GM19397 (cell line): ENCODE results near the gene RCAN1.
"Not testable (repeated sequence)": the region's sequence is repeated elsewhere in the genome, so short reads cannot be mapped to it uniquely, and the experiment has no call there.

Source experiments
- ATAC-seq: cut with Tn5 transposase; IDR thresholded peaks from one replicate; pipeline ENCODE4 v1.9.1; 2021; ENCODE audit warnings: mild to moderate bottlenecking, moderate library complexity; ENCODE audit not compliant: unreplicated experiment

Gene RCAN1

DNA sequence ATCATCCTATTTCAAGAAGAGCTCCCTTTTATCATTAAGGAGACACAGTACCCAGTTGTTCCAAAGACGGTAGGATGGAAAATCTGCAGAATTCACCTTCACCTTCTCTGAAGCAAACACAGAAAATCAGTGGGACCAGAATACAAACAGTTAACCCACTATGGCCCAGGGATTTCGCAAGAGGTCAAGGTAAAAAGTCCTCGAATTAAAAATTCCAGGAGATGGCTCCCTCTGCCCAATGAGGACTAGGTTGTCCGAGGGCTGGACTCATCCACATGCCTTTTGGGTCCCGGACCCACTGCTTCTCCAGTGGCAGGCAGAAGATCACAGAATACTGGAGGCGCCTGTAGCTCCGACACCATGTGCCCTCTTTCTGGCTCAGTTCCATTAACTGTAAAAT is 42.9 kb downstream of the RCAN1 start:
- ATAC-seq = no peak

DNA sequence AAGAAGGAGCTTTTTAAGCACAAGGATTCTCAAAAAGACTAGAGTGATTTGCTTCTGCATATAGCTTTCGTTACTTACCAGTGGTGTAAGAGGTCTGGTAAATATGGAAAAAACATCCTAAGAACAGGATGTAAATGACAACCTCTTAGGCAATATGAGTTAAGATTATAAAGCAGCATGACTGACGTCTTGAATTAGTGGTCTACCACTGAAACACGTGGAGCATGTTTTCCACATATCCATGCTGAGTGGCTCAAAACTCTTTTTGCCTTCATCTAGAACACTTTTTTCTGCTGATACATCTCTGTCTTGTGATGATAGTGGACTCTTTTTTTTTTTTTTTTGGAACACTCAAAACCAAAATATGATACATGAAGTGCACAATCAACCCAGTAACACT is 44.6 kb downstream of the RCAN1 start:
- no peak for ATAC-seq

DNA sequence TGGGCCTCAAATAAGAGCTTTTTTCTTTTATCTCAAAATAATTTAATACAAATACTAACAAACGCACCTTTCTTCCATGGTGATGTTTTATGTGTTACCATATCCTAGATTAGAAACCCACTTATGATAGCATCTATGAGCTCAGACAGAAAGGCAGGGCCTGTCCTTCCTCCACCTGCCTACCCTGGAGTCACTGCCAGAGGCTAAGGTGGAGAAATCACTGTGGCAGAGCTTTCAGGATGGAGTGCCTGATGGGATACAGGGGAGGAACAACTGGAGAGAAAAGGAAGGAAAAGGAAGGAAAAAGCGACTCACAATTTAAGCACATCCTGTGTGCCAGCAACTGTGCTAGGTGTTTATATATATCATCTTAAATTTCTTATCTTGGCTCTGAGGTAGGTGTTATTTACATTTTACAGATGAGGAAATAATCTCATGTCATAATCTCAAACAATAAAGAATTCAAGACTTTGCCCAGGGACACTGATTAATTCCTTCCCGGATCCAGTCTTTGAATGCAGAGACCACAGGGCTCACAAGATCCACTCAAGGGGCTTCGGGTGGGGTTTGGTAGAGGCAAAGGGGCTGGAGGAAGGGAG is 45.4 kb downstream of the RCAN1 start:
- ATAC-seq = no peak

DNA sequence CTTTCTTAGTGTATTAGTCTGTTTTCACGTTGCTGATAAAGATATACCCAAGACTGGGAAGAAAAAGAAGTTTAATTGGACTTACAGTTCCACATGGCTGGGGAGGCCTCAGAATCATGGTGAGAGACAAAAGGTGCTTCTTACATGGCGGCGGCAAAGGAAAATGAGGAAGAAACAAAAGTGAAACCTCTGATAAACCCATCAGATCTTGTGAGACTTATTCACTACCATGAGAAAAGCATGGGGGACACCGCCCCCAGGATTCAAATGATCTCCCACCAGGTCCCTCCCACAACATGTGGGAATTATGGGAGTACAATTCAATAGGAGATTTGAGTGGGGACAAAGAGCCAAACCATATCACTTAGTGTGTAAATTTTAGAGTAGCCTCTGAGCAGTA is 46.1 kb downstream of the RCAN1 start:
- ATAC-seq = not testable (repeated sequence)

DNA sequence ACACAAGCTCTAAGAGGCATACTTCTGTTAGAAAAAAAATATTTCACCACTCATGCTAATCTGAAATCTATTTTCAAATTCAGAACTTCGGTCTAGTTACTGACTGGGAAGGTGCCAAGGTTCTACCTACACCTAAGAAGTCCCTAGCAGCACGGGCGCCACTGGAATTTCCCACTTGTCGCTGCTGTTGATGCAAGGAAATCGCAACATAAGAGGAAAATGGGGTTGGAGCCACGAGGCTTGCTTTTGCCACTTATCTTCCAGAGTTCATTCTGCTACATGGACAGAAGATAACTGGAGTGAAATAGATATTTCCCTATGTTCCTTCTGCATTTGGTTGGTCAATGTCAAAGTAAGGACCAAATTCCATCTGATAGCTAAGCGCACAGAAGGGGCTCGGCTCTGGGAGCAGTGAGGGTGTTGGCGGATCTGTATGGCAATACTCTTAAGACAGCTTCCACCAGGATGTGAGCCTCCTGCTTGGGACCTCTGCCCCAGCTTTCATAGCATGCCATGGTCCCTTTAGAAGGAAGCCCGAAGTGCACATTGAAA is 47.2 kb downstream of the RCAN1 start:
- ATAC-seq = no peak

DNA sequence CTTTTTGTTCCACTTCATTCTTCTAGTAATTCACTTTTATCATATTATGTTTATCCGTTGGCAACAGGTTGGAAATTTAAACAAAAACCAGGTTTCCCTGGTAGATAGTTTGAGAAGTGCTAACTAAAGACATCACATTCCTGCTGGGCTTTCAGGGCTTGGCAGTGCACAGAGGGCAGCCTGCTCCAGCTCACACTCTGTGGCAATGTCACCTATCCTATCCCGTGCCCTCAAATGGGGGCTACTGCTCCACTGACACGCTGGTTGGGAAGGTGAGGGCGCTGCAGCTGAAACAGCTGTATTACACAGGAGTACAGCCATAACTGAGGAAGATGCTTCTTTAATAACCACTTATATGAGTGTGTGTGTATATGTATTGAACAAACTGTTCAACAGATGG is 49.7 kb downstream of the RCAN1 start:
- no peak for ATAC-seq

DNA sequence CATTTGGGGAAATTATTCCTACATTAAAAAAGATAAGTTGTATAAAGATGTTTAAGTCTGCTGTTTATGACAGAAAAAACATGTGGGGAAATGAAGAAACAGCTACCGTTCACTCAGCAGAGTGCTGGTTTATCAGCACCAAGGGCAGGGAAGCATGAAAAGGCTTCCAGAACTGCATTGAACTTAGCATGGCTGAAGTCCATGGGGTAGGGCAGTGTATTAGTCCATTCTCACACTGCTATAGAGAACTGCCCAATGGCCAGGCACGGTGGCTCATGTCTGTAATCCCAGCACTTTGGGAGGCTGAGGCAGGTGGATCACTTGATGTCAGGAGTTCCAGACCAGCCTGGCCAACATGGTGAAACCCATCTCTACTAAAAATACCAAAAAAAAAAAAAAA is 51.5 kb downstream of the RCAN1 start:
- ATAC-seq = not testable (repeated sequence)

DNA sequence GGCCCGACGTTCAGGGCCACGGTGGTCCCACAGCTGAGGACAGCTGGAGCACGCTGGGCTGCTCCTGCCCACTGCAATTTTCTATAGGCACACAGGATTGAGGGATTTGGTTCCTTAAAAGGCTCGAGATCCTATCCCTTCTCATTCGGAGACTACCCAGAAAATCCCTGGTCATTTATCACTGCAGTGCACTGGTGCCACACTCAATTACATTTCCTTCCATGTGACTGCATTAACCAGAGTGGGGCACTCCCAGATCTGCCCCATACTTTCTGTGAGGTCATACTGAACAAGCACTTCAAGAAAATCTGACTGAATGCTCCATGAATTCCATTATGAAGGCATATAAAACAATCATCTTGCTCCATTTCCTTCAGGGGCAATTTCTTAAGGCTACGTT is 53.1 kb downstream of the RCAN1 start:
- ATAC-seq = no peak

DNA sequence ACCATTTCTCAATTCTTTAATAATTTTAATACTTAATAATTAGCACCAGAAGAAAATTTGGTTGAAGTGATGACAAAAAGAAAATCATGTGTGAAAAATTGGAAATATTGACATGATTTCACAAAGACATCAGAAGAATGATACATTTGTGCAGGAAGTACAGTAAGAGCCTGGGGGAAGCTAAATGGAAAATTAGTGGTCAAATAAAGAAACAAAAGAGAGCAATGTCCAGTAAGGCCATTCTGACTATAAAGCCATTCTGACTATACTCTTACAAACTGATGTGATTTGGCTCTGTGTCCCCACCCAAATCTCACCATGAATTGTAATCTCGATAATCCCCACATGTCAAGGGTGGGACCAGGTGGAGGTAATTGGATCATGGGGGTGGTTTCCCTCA is 54.3 kb downstream of the RCAN1 start:
- ATAC-seq = no peak

DNA sequence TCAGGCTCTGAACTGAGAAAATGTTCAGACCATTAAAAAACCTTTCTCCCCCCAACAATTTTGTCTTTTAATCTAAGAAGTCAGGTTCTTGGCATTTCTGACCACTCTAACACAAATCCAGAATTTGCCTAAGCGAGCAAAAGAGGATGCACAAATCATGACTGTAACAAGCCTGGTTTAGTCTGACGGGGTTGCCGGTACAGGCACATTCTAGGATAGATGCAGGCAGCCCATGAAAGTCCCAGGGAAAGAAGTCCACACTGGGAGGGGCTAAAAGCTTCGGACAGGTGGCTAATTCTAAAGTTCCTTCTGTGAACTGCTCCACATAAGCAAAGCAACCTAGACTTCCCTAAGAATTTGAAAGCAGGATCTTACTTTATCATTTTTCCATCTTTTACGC is 54.9 kb downstream of the RCAN1 start:
- no peak for ATAC-seq

DNA sequence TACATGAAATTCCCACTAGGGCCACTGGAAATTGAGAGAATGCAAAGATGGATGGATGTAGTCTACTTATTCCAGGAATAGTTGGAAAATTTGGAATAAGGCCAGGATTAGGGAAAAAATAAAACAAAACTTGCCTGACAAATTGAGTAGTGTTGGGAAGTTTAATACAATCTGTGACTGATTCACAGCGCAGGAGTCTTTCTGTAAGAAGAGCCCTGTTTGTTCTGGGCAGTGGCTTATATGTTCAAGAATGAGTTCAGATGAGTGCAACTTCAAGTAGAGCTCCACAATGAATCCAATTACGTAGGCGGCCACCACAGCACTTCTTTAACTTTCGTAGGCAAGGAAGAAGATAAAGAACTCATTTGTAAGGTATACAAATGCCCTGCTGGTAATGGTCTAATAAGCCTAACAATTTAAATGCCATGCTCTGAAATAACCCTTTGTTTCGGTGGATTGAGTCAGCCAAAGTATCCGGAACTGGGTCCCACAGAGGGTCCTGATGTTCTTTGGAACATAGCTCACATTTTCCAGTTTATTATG is 55.8 kb downstream of the RCAN1 start:
- ATAC-seq = no peak

DNA sequence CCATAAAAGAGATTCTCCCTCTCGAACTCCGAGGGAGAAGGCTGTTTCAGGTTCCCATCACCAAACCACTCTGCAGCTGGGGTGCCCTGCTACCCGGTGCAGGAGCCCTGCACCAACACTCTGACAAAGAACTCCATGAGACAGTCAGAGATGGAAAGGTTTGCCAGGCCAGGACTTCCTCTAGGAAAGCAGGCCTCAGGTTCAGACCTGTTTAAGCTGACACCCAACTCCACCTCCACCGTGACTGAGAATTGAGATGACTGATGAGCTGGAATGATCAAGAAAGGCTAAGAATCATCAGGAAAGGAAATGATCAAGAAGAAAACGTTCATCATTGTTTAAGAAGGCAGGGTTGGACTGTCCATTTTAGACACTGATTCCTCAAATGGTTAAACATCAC is 56.7 kb downstream of the RCAN1 start:
- no peak for ATAC-seq

DNA sequence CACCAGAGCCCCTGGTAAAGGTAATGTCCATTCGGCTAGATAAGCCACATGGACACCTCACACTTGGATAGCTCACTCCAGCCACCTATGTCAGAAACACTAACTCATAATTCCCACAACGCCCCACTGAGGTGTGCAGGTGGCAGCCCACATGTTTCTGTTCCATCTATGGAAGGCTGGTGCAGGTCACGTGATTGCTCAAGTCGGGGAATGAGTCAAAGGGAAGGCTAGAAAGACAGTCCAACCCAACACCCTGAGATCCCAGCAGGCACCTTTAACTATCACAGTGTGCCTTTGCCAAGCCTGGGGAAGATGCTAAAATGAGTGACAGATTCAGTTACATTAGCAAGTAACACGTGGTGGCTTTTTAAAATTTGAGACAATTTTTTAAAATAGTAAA is 57.7 kb downstream of the RCAN1 start:
- no peak for ATAC-seq

DNA sequence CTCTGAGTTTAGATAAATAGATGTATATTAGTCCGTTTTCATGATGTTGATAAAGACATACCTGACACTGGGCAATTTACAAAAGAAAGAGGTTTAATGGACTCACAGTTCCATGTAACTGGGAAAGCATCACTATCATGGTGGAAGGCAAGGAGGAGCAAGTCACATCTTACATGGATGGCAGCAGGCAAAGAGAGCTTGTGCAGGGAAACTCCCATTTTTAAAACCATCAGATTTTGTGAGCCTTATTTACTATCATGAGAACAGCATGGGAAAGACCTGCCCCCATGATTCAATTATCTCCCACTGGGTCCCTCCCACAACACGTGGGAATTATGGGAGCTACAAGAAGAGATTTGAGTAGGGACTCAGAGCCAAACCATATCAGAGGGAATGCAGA is 60.2 kb downstream of the RCAN1 start:
- not testable (repeated sequence) for ATAC-seq

DNA sequence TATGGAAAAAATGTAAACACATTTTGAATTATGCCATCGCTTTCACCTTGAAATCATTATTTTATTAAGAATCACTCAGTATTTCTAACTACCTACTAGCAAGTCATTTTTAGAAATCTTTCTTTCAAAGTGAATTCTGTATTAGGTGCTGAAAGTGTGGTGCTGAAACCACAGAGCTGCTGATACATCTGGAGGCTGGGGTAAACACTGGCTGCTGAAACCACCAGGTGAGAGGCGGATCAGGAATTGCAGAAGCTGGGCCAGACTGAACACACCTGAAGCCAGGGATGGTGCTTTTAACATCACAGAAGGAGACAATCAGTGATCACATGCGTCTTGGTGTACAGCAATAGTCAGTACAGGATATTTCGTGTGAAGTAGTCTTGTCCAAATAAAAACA is 60.7 kb downstream of the RCAN1 start:
- no peak for ATAC-seq

DNA sequence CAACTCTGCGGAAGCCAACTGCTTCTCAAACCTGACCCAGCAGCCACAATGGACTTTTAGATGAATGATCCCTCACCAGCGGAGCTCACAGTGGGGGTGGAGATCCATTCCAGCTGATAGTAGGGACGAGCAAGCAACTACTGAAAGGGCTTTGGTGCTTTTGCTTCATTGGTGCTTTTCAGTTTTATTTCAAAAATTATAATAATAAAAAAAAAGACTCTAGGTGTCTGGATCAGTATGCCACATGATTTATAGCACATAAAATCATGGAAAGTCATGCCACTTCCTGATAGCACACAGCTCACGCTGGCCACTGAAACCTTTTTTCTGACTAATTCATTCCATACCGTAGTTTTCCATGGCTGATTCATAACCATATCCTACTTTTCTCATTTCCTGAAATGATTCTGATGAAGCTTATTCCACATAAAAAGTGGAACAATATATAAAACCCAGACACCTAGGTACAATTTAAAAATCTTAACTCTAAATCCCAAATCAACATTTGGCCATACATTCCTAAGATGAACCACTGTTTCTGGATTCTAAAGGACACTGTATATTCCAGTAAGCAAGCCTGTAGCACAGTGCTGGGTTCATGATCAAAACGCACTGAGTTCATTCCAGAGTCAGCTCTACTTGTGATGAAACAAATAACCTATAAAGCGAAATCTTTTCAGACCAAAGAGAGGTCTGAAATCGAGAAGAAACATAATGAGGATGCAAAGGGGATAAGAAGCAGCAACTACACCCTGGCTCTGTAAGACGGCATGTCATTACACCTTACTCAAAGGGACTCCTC is 61.6 kb downstream of the RCAN1 start:
- ATAC-seq = no peak

DNA sequence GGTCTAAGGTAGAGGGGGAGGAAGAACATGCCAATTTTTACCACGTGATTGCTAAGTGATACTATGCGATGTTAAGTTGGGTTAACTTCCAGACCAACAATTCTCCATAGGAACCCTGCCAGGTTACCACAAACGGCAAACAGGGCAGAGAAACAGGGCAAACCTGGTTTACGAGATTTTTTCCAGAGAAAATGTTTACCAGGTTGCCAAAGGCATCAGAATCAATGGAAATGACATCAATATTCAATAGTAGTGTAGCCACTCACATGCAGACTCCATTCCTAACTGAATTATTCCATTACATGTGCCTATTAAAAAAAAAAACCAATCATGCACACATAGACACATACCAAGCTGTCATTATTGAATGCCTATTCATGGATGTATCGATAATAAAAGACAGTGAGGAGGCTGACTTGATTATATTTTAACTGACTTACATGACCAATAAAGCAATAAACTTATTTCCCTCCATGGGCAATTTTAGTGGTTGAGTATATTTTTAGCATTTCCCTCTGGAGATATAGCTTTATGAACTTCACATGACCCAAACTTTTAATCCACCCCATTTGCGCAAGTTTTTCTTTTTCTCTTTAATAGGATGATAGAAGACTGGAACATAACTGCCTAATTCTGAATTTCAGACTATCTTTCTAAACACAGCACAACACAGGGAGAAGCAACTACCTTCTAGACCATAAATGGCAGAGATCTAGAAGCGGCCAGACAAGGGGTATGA is 62.4 kb downstream of the RCAN1 start:
- no peak for ATAC-seq

DNA sequence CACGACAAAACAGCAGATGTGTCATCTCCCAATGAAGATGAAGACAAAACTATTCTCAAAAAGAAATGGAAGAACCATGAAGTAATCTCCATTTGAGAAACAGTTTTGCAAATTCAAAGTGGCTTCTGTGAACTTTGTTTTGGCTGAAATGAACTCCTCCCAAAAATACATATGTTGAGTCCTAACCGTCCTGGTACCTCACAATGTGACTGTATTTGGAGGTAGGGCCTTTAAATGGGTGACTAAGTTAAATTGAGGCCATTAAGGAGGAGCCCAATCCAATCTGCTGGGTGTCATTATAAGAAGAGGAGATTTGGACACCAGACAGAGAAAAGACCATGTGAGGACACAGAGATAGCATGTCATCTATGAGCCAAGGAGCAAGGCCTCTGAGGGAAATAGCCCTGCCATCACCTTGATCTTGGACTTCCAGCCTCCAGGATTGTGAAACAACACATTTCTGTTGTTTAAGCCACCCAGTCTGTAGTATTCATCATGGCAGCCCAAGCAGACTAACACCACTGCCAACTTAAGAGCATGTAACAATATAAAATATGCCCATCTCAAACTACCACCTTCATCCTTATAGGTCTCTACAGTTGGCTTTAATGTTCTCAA is 64.6 kb downstream of the RCAN1 start:
- ATAC-seq = no peak

DNA sequence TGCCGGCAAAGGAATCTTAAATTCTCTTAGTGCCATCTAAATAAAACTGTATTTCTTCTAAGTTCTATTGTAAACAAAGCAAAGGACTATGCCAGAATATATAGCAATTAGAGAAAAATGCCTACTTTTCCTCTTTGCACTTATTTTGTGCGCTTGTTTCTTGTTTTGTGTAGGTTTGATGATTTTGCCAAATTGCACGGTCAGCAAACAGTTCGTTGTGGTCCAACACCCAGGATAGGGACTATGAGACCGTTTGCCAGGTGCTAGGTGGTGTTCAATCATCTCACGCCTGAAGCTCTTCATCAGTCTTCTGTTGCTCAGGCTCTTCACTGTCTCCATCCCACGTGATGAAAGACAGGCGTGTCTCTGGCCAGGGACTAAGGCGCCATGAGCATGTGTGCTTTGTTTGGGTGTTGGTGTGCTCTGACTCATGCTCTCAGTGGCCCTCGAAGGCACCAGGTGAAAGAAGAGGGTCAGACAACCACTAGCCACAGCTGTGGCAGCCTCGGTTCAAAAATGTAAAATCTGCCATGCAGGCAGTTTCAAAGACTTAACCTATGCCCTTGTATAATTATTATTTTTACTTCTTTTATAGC is 66.0 kb downstream of the RCAN1 start:
- ATAC-seq = no peak

DNA sequence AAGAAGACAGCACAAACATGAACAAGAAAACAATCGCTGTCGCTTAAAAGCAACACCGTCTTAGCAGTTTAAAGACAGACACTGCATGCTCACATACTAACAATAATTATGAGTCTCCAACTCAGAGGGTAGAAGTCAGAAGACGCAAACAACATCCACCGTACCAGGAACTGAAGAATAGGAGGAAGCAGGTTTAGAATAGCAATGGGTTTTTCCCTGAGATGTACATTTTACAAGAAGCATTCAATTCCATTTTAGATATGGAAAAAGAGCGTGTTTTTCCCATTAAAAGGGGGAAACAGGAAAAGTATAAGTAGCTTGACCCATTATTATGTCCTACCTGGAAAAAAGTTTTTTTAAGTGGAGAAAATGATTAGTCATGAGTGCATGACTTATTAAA is 68.4 kb downstream of the RCAN1 start:
- no peak for ATAC-seq
